Right ventricle myocardium superior (tissue), 1 donor: ENCODE results near the gene IDH3G. TPM values are rescaled to one million over a fixed set of nuclear protein-coding genes. Genes with fewer than 3 reads are reported as not detected.

Source experiments
- ATAC-seq: fragments of 200-7000 bp; cut with Tn5 transposase; one replicate; pipeline ENCODE4 v1.9.1; 2020; ENCODE audit warnings: mild to moderate bottlenecking; ENCODE audit not compliant: poor library complexity
- DNase-seq: peaks from one replicate; pipeline ENCODE4 v3.0.0-alpha.2; 2020
- intact Hi-C: fragments of 100-400 bp; cut with DNase I; formaldehyde crosslinking; loops from one replicate; pipeline ENCODE4 v1.11.2; 2022
- long read RNA-seq: library from polyadenylated mRNA; unstranded; transcript quantifications from one replicate; pipeline ENCODE4 v2.0.0, GENCODE V29; 2021
- total RNA-seq: library from RNA; stranded (reverse); fragmentation: NEBNext Ultra II Directional; extraction: Animal tissue kit (Norgen Biotek cat#: 25700); gene quantifications from one replicate; pipeline ENCODE4 v1.2.1, GENCODE V29; 2021
- donor health status: DM: no; HTN: yes; CAD: no; lungs with severe emphysema.

The IDH3G gene
- total RNA-seq, result 76.9 TPM
- long read RNA-seq, partial matches to known transcripts, result 16 of 149 reads
- long read RNA-seq, other reads (novel, unspliced or antisense), result 133 of 149 reads

DNA sequence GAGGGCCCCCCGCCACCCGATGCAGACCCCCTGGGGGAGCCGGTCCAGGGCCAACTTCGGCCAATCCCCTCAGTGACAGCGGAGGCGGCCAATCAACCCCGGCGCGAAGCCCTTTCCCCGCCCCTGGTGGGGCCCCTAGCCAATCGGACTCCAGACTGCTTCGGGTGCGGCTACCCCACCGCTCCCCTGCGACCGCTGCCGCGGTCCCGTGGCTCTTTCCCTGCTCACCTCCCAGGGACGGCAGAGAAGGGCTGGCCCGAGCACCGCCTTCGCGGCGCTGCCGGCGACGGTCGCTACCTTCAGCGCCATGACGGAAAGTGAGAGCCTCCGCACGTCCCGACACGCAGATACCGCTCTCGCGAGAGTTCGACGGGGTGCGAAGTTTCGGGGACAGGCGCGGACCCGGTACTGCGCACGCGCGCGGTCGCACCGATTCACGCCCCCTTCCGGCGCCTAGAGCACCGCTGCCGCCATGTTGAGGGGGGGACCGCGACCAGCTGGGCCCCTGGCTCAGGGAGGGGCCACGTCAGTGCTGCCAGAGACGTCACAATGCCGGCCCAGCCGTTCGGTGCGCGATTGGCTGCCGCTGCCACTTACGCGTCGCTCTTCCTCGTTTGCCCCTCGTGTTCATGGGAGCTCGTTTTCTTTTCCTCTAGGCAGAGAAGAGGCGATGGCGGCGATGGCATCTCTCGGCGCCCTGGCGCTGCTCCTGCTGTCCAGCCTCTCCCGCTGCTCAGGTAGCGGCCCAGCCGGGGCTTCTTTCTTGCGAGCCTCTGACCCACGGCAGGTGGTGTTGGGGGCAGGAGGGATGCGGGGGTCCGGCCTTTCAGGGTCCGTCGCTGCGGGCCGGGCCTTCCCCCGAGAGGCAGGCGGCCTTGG lies at the start of gene IDH3G, which contains the start of gene SSR4:
Gene IDH3G, minus strand, starts transcription at position 358 of the 879 bp plus-strand sequence. Its CDS starts 49 bp downstream, at position 309.
Gene SSR4, plus strand, starts transcription at position 651 of the 879 bp plus-strand sequence. Its CDS starts 20 bp downstream, at position 671.
- intact Hi-C loops, result loop anchor here (10.0 kb wide), 1 partner anchor 151 kb away; the partner anchor contains the start of gene RENBP

DNA sequence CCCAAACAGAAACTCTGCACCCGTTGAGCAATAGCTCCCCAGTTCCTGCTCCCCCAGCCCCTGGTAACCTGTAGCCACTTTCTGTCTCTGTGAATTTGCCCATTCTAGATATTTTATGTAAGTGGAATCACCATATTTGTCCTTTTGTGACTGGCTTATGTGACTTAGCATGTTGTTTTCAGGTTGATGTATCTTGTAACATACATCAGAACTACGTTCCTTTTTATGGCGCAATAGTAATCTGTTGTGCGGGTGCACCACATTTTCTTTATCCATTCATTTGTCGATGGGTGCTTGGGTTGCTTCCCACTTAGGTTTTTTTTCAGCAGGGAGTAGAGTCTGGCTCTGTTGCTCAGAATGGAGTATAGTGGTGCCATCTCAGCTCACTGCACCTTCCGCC lies 42.7 kb upstream of the IDH3G start:
- no peak for DNase-seq
- intact Hi-C loops, result no loop called here
- ATAC-seq, result no peak

More for the DNA sequence above, at the start of gene IDH3G, which contains the start of gene SSR4:
- peak; percentile 96 for DNase-seq
- peak; percentile 96 for ATAC-seq

DNA sequence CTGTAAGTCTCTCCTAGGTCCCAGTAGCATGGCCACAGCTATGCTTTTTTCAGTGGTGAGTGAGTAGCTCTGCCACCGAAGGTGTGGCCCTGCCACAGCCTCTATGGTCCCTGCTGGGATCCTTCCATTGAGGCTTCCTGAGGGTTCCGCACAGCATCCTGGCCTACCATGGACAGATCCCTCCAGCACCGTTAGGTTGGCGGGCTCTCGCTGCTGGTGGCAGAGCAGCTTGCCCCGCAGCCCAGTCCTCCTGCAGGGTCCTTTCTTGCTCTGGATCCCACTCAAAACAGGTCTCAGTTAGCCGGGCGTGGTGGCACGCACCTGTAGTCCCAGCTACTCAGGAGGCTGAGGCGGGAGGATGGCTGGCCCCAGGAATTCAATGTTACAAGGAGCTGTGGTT lies 38.6 kb upstream of the IDH3G start:
- no peak for ATAC-seq
- intact Hi-C loops, result no loop called here
- DNase-seq, result no peak

DNA sequence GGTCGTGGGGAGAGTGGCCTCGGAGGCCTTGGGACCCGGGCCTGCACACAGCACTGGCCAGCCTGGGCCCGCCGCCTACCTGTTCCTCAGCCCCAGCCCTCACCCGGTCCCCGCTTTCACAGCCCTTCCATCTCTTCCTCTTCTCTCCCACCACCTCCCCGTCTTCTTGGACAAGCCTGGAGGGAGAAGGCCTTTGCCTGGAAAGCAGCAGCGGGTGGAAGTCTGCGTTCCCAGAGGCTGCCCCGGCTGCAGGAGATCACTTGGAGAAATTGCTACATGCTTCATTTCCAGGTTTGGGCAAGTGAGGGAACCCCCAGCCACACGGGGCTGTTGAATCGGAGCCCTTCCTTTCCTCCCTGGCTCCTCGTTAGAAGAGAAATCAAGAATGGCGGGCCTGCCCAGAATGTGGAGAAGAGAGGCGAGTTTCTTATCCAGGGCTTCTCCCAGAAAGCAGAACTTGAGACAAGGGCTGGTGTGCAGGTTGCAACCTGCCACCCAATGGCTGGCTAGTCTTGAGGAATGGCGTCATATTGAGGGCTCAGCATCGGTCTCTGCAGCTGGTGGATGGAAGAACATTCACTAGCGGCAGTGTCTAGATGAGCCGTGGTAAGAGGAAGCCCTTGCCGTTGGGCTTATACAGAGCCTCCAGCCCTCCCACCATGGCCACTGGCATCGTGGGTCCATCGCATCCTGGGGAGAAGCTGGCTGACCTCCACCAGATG lies 37.4 kb upstream of the IDH3G start:
- intact Hi-C loops, result no loop called here
- ATAC-seq, result no peak

GRCh38 chrX:153830640-153831428 lies 36.7 kb upstream of the IDH3G start:
- DNase-seq (no peak), ATAC-seq (no peak)
- intact Hi-C loops, result no loop called here

More for the DNA sequence above, 37.4 kb upstream of the IDH3G start:
- no peak for DNase-seq

GRCh38 chrX:153829799-153830639 lies 35.8 kb upstream of the IDH3G start, which contains the start of gene PDZD4:
Gene PDZD4 (minus strand): TSS chrX:153830544. CDS start chrX:153830298, 246 bp downstream.
- intact Hi-C loops, result no loop called here
- DNase-seq, result no peak
- no peak for ATAC-seq

DNA sequence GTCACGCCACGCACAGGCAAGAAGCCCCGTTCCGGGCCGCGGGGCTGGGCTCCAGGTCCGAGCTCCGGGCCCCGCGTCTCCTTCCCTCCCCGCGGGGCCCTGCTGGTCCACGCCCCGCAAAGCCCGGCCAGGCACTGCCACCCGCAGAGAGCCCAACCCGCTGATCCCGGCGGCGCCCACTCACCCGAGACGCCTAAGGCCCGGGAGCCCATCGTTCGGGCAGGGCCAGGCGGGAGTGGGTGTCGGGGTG lies 35.3 kb upstream of the IDH3G start:
- DNase-seq (no peak), ATAC-seq (no peak)
- intact Hi-C loops, result no loop called here

- ATAC-seq, result no peak
- intact Hi-C loops, result no loop called here
- DNase-seq, result no peak
Observed at GRCh38 chrX:153828723-153829548, 34.8 kb upstream of the IDH3G start.

GRCh38 chrX:153828308-153828707 lies 34.1 kb upstream of the IDH3G start:
- ATAC-seq, result no peak

DNA sequence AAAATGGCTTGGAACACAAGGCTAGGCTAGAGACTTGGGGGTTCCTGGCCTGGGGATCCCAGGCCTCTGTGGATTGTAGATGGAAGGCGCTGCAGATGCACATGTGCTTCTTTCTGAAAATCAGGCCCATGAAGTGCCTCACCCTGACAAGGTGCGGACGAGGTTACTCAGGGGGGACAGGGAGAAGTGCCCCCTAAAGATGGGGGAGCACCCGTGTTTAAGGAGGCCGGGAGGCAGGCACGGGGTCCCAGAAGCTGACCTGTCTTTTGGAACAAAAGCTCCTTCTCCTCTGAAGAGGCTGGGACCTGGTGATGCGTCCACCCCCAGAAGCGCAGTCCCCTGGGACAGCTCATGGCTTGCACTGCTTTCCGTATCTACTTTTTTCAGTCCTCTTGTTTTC lies 33.7 kb upstream of the IDH3G start:
- DNase-seq, result no peak
- intact Hi-C loops, result no loop called here
- ATAC-seq, result no peak

More at GRCh38 chrX:153828308-153828707, 34.1 kb upstream of the IDH3G start:
- intact Hi-C loops, result no loop called here
- no peak for DNase-seq

GRCh38 chrX:153827016-153827415 lies 32.8 kb upstream of the IDH3G start:
- ATAC-seq, result no peak
- intact Hi-C loops, result no loop called here
- no peak for DNase-seq

DNA sequence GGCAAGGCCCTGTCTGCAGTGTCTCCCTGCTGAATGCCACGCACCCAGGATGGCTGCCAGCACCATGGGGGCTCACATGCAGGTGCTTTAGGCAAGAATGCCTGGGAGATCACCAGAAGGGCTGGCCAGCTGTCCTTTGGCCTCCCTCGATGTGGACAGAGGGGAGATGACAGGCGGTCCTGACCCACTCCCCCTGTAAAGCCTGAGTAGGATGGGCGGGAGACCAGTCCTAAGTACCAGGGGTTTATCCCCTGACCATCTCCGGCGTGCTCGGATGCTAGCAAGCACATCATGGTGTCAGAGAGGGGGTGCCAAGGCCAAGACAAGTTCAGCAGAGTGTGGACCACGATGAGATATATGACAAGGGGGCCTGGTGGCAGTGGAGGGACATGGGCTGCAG lies 30.9 kb upstream of the IDH3G start:
- ATAC-seq (no peak), DNase-seq (no peak)
- intact Hi-C loops, result no loop called here

GRCh38 chrX:153824348-153824747 lies 30.2 kb upstream of the IDH3G start:
- ATAC-seq (no peak), DNase-seq (no peak)
- intact Hi-C loops, result no loop called here

DNA sequence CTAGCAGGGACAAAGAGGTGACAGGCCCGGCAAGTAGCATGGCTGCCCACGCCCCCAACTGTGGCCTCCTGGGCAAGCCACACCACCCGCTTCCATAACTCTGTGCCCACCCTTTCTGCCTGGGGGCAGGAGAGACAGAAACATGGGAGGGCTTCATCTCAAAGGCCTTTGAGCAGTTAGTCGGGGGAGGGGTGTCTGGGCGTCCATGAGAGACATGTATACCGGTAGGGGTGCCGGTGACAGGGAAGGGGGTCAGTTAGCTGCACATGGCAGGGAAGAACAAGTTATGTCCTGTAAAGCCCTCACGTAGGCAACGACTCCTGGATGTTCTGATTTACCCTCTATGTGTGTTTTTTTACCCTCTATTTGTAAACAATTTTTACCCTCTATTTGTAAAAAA lies 26.9 kb upstream of the IDH3G start:
- DNase-seq (no peak), ATAC-seq (no peak)
- intact Hi-C loops, result no loop called here

DNA sequence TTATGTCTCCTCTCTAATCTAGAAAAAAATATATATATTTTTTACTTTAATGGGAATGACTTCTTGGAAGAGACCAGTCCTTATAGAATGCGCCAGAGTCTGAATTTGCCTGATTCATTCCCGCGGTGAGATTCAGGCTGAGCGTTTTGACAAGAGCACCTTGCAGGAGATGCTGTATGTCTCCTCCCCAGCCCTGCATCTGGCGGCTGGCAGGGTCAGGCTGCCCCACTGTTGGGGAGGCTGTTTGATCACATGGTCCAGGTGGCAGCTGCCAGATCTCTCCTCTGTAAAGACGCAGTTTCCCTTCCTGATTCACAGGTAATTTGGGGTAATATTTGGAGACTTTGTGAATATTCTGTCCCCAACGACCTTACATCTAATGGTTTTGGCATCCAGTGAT lies 26.4 kb upstream of the IDH3G start:
- ATAC-seq, result no peak
- DNase-seq, result no peak
- intact Hi-C loops, result no loop called here

DNA sequence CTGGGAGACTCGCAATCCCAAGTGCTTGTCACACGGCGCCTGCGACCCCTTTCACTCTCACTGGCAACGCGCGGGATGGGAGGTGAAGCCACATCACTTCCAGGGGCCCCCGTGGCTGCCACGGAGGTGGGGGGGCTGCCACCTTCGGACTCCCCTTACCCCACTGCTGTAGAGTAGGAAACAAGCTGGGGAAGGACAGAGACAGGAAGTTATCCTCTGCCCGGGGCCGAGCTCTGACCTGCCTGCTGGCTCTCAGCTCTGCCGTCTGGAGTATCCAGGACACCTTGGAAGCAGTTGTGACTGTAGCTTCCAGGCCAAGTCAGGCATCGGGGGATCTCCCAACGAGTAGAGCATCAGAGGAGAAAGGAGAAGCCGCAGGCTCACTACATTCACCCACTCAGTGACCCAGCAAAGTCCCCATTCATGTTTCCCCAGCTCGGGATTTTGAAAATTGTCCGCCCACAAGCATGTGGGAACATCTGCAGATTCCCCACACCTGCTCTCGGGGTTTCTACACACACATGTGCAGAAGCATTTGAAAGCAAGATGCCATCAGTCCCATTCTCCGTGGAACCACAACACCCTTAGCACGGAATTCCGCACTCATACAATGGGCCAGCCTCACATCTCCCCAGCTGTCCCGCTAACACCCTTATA lies 25.3 kb upstream of the IDH3G start:
- no peak for ATAC-seq
- DNase-seq, result no peak
- intact Hi-C loops, result no loop called here
